Hepatocyte (in vitro differentiated cells): Measurements from ENCODE around the gene CHD9. TPM values are rescaled to one million over a fixed set of nuclear protein-coding genes. Genes with fewer than 3 reads are reported as not detected.

Experiments
- DNase-seq: peaks from one replicate; pipeline ENCODE4 v3.0.0-alpha.2; 2016; ENCODE audit warnings: low spot score
- H2AFZ ChIP-seq: fragments of 200-600 bp; sonication (generic); 2 replicates; pipeline ENCODE4 v1.6.0; 2016; ENCODE audit warnings: antibody characterized with exemption, mild to moderate bottlenecking
- H3K27ac ChIP-seq: fragments of 200-600 bp; sonication (generic); 2 replicates; pipeline ENCODE4 v1.5.1; 2016; ENCODE audit warnings: mild to moderate bottlenecking
- H3K27me3 ChIP-seq: fragments of 200-600 bp; sonication (generic); 2 replicates; pipeline ENCODE4 v1.6.1; 2016
- H3K36me3 ChIP-seq: fragments of 200-600 bp; sonication (generic); replicated peaks from 2 replicates; pipeline ENCODE4 v1.5.1; 2016; ENCODE audit warnings: low read depth; ENCODE audit not compliant: insufficient read depth
- H3K4me1 ChIP-seq: fragments of 200-600 bp; sonication (generic); 2 replicates; pipeline ENCODE4 v1.5.1; 2016; ENCODE audit warnings: mild to moderate bottlenecking, moderate library complexity; ENCODE audit not compliant: insufficient read depth
- H3K4me2 ChIP-seq: fragments of 200-600 bp; sonication (generic); 2 replicates; pipeline ENCODE4 v1.6.0; 2016
- H3K4me3 ChIP-seq: fragments of 200-600 bp; sonication (generic); 2 replicates; pipeline ENCODE4 v1.5.1; 2016; ENCODE audit warnings: mild to moderate bottlenecking
- H3K79me2 ChIP-seq: fragments of 200-600 bp; sonication (generic); 2 replicates; pipeline ENCODE4 v1.6.0; 2017; ENCODE audit warnings: mild to moderate bottlenecking
- H3K9me2 ChIP-seq: fragments of 200-600 bp; sonication (generic); replicated peaks from 2 replicates; pipeline ENCODE4 v1.6.0; 2017; ENCODE audit warnings: mild to moderate bottlenecking; ENCODE audit not compliant: insufficient read depth
- H3K9me3 ChIP-seq: fragments of 200-600 bp; sonication (generic); 2 replicates; pipeline ENCODE4 v1.5.1; 2016; ENCODE audit warnings: low read depth, mild to moderate bottlenecking
- H4K20me1 ChIP-seq: fragments of 200-600 bp; sonication (generic); 2 replicates; pipeline ENCODE4 v1.6.0; 2016; ENCODE audit warnings: mild to moderate bottlenecking; ENCODE audit not compliant: insufficient read depth, poor library complexity, severe bottlenecking
- CTCF ChIP-seq: fragments of 200-600 bp; sonication (generic); IDR thresholded peaks from 2 replicates; pipeline ENCODE4 v1.5.1; 2016; ENCODE audit warnings: antibody characterized with exemption, mild to moderate bottlenecking; ENCODE audit not compliant: poor library complexity
- EZH2 ChIP-seq: fragments of 200-600 bp; sonication (generic); IDR thresholded peaks from 2 replicates; pipeline ENCODE4 v1.6.1; 2016; ENCODE audit warnings: antibody characterized with exemption, mild to moderate bottlenecking, borderline replicate concordance
- EZH2phosphoT487 ChIP-seq: fragments of 200-600 bp; sonication (generic); IDR thresholded peaks from one replicate; pipeline ENCODE4 v1.6.1; 2018; ENCODE audit warnings: antibody characterized with exemption, mild to moderate bottlenecking, low read depth, moderate library complexity; ENCODE audit not compliant: unreplicated experiment, severe bottlenecking
- WGBS: methylation state at CpG from one replicate; pipeline ENCODE4 v1.1.6; 2016; ENCODE audit warnings: low lambda C conversion rate; ENCODE audit errors: missing lambda C conversion rate; 5-methylcytosine and 5-hydroxymethylcytosine counted together
- polyA plus RNA-seq: library from polyadenylated mRNA; unstranded; fragments of >200 nt; fragmentation: Nextera tagmentation; extraction: Ambion mirVana; gene quantifications from 2 replicates; pipeline ENCODE4 v1.2.1, GENCODE V29; 2016
- total RNA-seq: library from RNA; depleted of rRNA; stranded (reverse); fragments of >200 nt; gene quantifications from 2 replicates; pipeline ENCODE4 v1.2.3, GENCODE V29; 2014

The CHD9 gene
- total and polyA plus RNA-seq, 2 experiments from 2014 or later: 54.9 to 68.2 TPM

GRCh38 chr16:53057658-53058057, 2.9 kb downstream of the CHD9 start:
- Histone ChIP-seq H3K79me2 (peaks cover 66% of the 10 kb centered on the region), H3K27ac (no peak overlapping the region)

GRCh38 chr16:53058441-53058840, 3.6 kb downstream of the CHD9 start:
- Histone ChIP-seq H4K20me1 (no peaks in the 10 kb centered on the region), H3K9me2 (no peaks in the 10 kb centered on the region), H3K79me2 (peaks cover 73% of the 10 kb centered on the region), H3K27ac (peak overlapping the region; percentile 61), H3K9me3 (no peaks in the 10 kb centered on the region), H3K36me3 (no peaks in the 10 kb centered on the region), H3K4me1 (peaks cover 15% of the 10 kb centered on the region), H3K4me3 (no peak overlapping the region), H3K4me2 (no peak overlapping the region), H3K27me3 (no peaks in the 10 kb centered on the region), H2AFZ (no peak overlapping the region)
- no peak for TF ChIP-seq CTCF
- TF ChIP-seq EZH2phosphoT487: no peak
- TF ChIP-seq EZH2: no peak
- DNase-seq: no peak
- 84% methylated on average over 5 of the region's 5 CpGs for WGBS

More at GRCh38 chr16:53057658-53058057, 2.9 kb downstream of the CHD9 start:
- H3K9me2 ChIP-seq: no peaks in the 10 kb centered on the region
- no peak for DNase-seq
- H4K20me1 ChIP-seq: no peaks in the 10 kb centered on the region
- no peaks in the 10 kb centered on the region for H3K9me3 ChIP-seq
- no peaks in the 10 kb centered on the region for H3K27me3 ChIP-seq
- no peak for TF ChIP-seq EZH2
- peaks cover 16% of the 10 kb centered on the region for H3K4me1 ChIP-seq
- H3K4me3 ChIP-seq: no peak overlapping the region
- H3K4me2 ChIP-seq: no peak overlapping the region
- WGBS: 84% methylated on average over 8 of the region's 8 CpGs
- H3K36me3 ChIP-seq: no peaks in the 10 kb centered on the region
- no peak overlapping the region for H2AFZ ChIP-seq

GRCh38 chr16:53058882-53059281, 4.1 kb downstream of the CHD9 start:
- peaks cover 77% of the 10 kb centered on the region for H3K79me2 ChIP-seq
- no peaks in the 10 kb centered on the region for H3K9me3 ChIP-seq
- H3K36me3 ChIP-seq: no peaks in the 10 kb centered on the region
- H3K27ac ChIP-seq: peak overlapping the region; percentile 61
- H3K9me2 ChIP-seq: no peaks in the 10 kb centered on the region
- TF ChIP-seq EZH2: no peak
- TF ChIP-seq EZH2phosphoT487: no peak
- TF ChIP-seq CTCF: no peak
- H3K4me3 ChIP-seq: no peak overlapping the region
- no peaks in the 10 kb centered on the region for H4K20me1 ChIP-seq
- no peak for DNase-seq
- no peak overlapping the region for H3K4me2 ChIP-seq
- 88% methylated on average over 5 of the region's 5 CpGs for WGBS
- H3K4me1 ChIP-seq: peaks cover 13% of the 10 kb centered on the region
- H3K27me3 ChIP-seq: no peaks in the 10 kb centered on the region
- H2AFZ ChIP-seq: no peak overlapping the region

- H3K4me1 ChIP-seq: peaks cover 9% of the 10 kb centered on the region
- no peak overlapping the region for H2AFZ ChIP-seq
- H3K79me2 ChIP-seq: peaks cover 82% of the 10 kb centered on the region
- H3K4me2 ChIP-seq: no peak overlapping the region
- peak overlapping the region; percentile 61 for H3K27ac ChIP-seq
- no peaks in the 10 kb centered on the region for H3K27me3 ChIP-seq
- DNase-seq: no peak
- no peaks in the 10 kb centered on the region for H3K9me2 ChIP-seq
- no peaks in the 10 kb centered on the region for H4K20me1 ChIP-seq
- H3K4me3 ChIP-seq: no peak overlapping the region
- TF ChIP-seq CTCF: no peak
- 71% methylated on average over 7 of the region's 7 CpGs for WGBS
- no peaks in the 10 kb centered on the region for H3K9me3 ChIP-seq
- H3K36me3 ChIP-seq: no peaks in the 10 kb centered on the region
These were observed 4.9 kb downstream of the CHD9 start for GRCh38 chr16:53059672-53060071.
